Panc1 (cell line): ENCODE results near the gene EMB. TPM values are rescaled to one million over a fixed set of nuclear protein-coding genes. Genes with fewer than 3 reads are reported as not detected.

Source experiments
- ATAC-seq: fragments of 200-7000 bp; cut with Tn5 transposase; 2 replicates; pipeline ENCODE4 v1.9.1; 2020; ENCODE audit warnings: mild to moderate bottlenecking, moderate library complexity
- BruUV-seq: library from RNA; stranded (reverse); fragments of 400-500 nt; replicated peaks from 2 replicates; lab custom pipeline; 2021; lab: Mats Ljungman, UMichigan
- CTCF ChIA-PET: fragments of 300-600 bp; sonication (Branson Sonifier 250); formaldehyde crosslinking; loops from one replicate; lab custom pipeline; 2022; ENCODE audit warnings: antibody characterized with exemption; lab: Charles Lee
- POLR2A ChIA-PET: fragments of 300-600 bp; sonication (Branson Sonifier 250); formaldehyde crosslinking; loops from one replicate; lab custom pipeline; 2022; ENCODE audit warnings: antibody characterized with exemption; lab: Charles Lee
- DNase-seq: peaks from one replicate; pipeline ENCODE4 v3.0.0-alpha.2; 2010; ENCODE audit warnings: low read depth, low spot score
- H3K27ac ChIP-seq: 2 replicates; pipeline ENCODE4 v1.5.1; 2011; ENCODE audit warnings: mild to moderate bottlenecking, low read length, inconsistent platforms
- H3K27me3 ChIP-seq: fragments of 200-500 bp; sonication (Bioruptor generic); 2 replicates; pipeline ENCODE4 v1.6.0; 2014; ENCODE audit warnings: low read length, inconsistent platforms; ENCODE audit not compliant: control insufficient read depth, insufficient read depth
- H3K36me3 ChIP-seq: fragments of 200-500 bp; sonication (Bioruptor generic); 2 replicates; pipeline ENCODE4 v1.5.1; 2014; ENCODE audit warnings: inconsistent platforms, mild to moderate bottlenecking, low read length, moderate library complexity; ENCODE audit not compliant: control insufficient read depth, insufficient read depth
- H3K4me1 ChIP-seq: 2 replicates; pipeline ENCODE4 v1.5.1; 2011; ENCODE audit warnings: inconsistent platforms, mild to moderate bottlenecking, low read length, moderate library complexity; ENCODE audit not compliant: control insufficient read depth, insufficient read depth
- H3K4me3 ChIP-seq, 2 experiments: 2 replicates each; pipeline ENCODE4 v1.5.1; 2011 to 2012; ENCODE audit warnings: low read depth in 2 of 2, low read length in 2 of 2, mild to moderate bottlenecking in 2 of 2, inconsistent platforms in 1 of 2, moderate library complexity in 1 of 2
- H3K9me3 ChIP-seq: fragments of 200-500 bp; sonication (Bioruptor generic); 2 replicates; pipeline ENCODE4 v1.5.1; 2014; ENCODE audit warnings: low read depth, mild to moderate bottlenecking, inconsistent platforms, low read length, moderate library complexity; ENCODE audit not compliant: control insufficient read depth, insufficient read depth
- CTCF ChIP-seq: fragments of 450-650 bp; IDR thresholded peaks from 2 replicates; pipeline ENCODE4 v1.5.1; 2017; ENCODE audit warnings: mild to moderate bottlenecking
- POLR2AphosphoS5 ChIP-seq: IDR thresholded peaks from 2 replicates; pipeline ENCODE4 v1.6.1; 2012; ENCODE audit warnings: mild to moderate bottlenecking, low read depth, low read length, moderate library complexity
- SIN3A ChIP-seq: IDR thresholded peaks from 2 replicates; pipeline ENCODE4 v1.6.1; 2012; ENCODE audit warnings: low read depth, mild to moderate bottlenecking, low read length, moderate library complexity, borderline replicate concordance; ENCODE audit not compliant: insufficient read depth
- TCF7L2 ChIP-seq: IDR thresholded peaks from 2 replicates; pipeline ENCODE4 v1.6.1; 2011; ENCODE audit warnings: mild to moderate bottlenecking, low read depth, low read length, inconsistent platforms
- in situ Hi-C: cut with HindIII; loops from 2 replicates; pipeline ENCODE4 v1.10.0; 2016; ENCODE audit warnings: low sequenced_read_pairs, low pct_unique_long_range_greater_than_20kb
- intact Hi-C: fragments of 100-400 bp; cut with micrococcal nuclease; formaldehyde crosslinking; loops from one replicate; pipeline ENCODE4 v1.10.0; 2022; ENCODE audit not compliant: unreplicated experiment
- total RNA-seq: library from RNA; stranded (reverse); gene quantifications from one replicate; pipeline ENCODE4 v1.2.1, GENCODE V29; 2021; ENCODE audit not compliant: unreplicated experiment
- TF ChIP-seq, protein P1 (sequence below), 2 experiments: IDR thresholded peaks; 2 replicates each; pipeline ENCODE4 v1.6.1; 2011 to 2012; ENCODE audit warnings: low read depth in 2 of 2, control low read depth in 1 of 2, low read length in 1 of 2, mild to moderate bottlenecking in 1 of 2, moderate library complexity in 1 of 2; ENCODE audit not compliant: insufficient read depth in 1 of 2

EMB gene
- total RNA-seq, 1 experiment from 2014 or later: 65.9 TPM

DNA sequence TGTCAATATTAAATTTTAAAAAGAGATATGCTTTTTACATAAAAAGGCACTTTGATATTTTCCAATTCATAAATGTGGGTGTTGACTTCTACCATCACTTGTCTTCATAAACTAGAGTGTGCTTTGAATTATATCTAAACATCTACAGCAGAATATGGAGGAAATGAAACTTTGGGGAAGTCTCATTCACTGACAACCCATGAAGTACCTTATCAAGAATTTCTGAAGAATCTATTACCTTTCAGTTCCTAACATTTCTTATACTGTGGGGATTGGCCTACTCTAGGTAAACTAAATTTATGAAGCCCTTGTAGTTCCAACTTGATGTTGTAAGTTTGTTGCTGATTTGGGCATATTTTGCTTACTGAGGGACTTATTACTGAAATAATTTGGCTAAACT lies 81.9 kb downstream of the EMB start:
- no peak for TF ChIP-seq POLR2AphosphoS5
- TF ChIP-seq SIN3A: no peak
- TF ChIP-seq, protein P1, sequence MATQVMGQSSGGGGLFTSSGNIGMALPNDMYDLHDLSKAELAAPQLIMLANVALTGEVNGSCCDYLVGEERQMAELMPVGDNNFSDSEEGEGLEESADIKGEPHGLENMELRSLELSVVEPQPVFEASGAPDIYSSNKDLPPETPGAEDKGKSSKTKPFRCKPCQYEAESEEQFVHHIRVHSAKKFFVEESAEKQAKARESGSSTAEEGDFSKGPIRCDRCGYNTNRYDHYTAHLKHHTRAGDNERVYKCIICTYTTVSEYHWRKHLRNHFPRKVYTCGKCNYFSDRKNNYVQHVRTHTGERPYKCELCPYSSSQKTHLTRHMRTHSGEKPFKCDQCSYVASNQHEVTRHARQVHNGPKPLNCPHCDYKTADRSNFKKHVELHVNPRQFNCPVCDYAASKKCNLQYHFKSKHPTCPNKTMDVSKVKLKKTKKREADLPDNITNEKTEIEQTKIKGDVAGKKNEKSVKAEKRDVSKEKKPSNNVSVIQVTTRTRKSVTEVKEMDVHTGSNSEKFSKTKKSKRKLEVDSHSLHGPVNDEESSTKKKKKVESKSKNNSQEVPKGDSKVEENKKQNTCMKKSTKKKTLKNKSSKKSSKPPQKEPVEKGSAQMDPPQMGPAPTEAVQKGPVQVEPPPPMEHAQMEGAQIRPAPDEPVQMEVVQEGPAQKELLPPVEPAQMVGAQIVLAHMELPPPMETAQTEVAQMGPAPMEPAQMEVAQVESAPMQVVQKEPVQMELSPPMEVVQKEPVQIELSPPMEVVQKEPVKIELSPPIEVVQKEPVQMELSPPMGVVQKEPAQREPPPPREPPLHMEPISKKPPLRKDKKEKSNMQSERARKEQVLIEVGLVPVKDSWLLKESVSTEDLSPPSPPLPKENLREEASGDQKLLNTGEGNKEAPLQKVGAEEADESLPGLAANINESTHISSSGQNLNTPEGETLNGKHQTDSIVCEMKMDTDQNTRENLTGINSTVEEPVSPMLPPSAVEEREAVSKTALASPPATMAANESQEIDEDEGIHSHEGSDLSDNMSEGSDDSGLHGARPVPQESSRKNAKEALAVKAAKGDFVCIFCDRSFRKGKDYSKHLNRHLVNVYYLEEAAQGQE (IDR thresholded peaks at IDR 0.05; ENCODE audit: insufficient read depth in 1 of 2, low read depth in 2 of 2, low read length in 1 of 2): no peak
- TF ChIP-seq TCF7L2: no peak
- TF ChIP-seq CTCF: no peak
- ATAC-seq (no peak), DNase-seq (no peak)
- in situ Hi-C loops (no loop called here), intact Hi-C loops (no loop called here)
- Histone ChIP-seq H3K4me3 (no peak overlapping the region), H3K27me3 (no peaks in the 10 kb centered on the region), H3K4me1 (no peaks in the 10 kb centered on the region), H3K27ac (no peak overlapping the region), H3K9me3 (no peaks in the 10 kb centered on the region), H3K36me3 (no peaks in the 10 kb centered on the region)
- CTCF ChIA-PET: no interaction called here
- no TSS peak for BruUV-seq
- POLR2A ChIA-PET: no interaction called here

DNA sequence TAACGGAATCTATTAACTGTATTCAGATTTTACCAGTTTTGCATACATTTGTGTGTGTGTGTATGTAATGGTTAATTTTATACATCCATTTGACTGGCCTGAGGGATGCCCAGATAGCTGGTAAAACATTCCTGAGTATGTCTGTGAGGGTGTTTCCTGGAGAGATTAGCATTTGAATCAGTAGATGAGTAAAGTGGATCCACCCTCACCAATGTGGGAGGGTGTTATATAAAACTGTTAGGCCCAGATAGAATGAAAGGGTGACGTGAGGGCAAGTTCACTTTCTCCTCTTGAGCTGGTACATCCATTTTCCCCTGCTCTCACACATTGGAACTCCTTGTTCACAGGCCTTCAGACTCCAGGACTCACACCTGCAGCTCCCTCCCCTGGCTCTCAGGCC lies 88.7 kb downstream of the EMB start:
- no peaks in the 10 kb centered on the region for H3K36me3 ChIP-seq
- ATAC-seq: no peak
- H3K4me1 ChIP-seq: no peaks in the 10 kb centered on the region
- no TSS peak for BruUV-seq
- TF ChIP-seq TCF7L2 (no peak), SIN3A (no peak), CTCF (no peak), POLR2AphosphoS5 (no peak)
- TF ChIP-seq, protein P1 (IDR thresholded peaks at IDR 0.05; ENCODE audit: insufficient read depth in 1 of 2, low read depth in 2 of 2, low read length in 1 of 2): no peak
- no peak for DNase-seq
- no peaks in the 10 kb centered on the region for H3K9me3 ChIP-seq
- no peaks in the 10 kb centered on the region for H3K27me3 ChIP-seq
- no peak overlapping the region for H3K4me3 ChIP-seq
- ChIA-PET CTCF (no interaction called here), POLR2A (no interaction called here)
- in situ Hi-C loops (no loop called here), intact Hi-C loops (no loop called here)
- no peak overlapping the region for H3K27ac ChIP-seq

Other genes starting within 250 kb of the EMB start
- gene PARP8, start 225.3 kb upstream of the EMB start, total RNA-seq: 20.2 TPM